Keratinocyte (primary cell): ENCODE data around the gene BMPR1B. TPM values are rescaled to one million over a fixed set of nuclear protein-coding genes. Genes with fewer than 3 reads are reported as not detected.
A peak's percentile ranks its signal among the peaks of the same experiment; 100 is the strongest.

ENCODE experiments used
- DNase-seq: peaks from one replicate; pipeline ENCODE4 v3.0.0-alpha.2; 2011; ENCODE audit warnings: low read depth, missing footprints, low spot score
- FAIRE-seq: peaks from 2 replicates; lab custom pipeline; 2011; peaks lifted over from hg19 to GRCh38; lab: Jason Lieb, UNC
- H2AFZ ChIP-seq: 2 replicates; pipeline ENCODE4 v1.6.0; 2012; ENCODE audit warnings: low read length, control low read depth, inconsistent platforms; ENCODE audit not compliant: control insufficient read depth
- H3K27ac ChIP-seq: 2 replicates; pipeline ENCODE4 v1.5.1; 2011; ENCODE audit warnings: low read length; ENCODE audit not compliant: control insufficient read depth, insufficient read depth
- H3K27me3 ChIP-seq: 3 replicates; pipeline ENCODE4 v1.6.0; 2011; ENCODE audit warnings: low read length; ENCODE audit not compliant: control insufficient read depth, insufficient read depth; ENCODE audit errors: extremely low read depth
- H3K36me3 ChIP-seq, 2 experiments: 2 replicates in 1 of 2; 3 replicates in 1 of 2; pipeline ENCODE4 v1.5.1; 2011; ENCODE audit warnings: low read length in 2 of 2, mild to moderate bottlenecking in 1 of 2; ENCODE audit not compliant: control insufficient read depth in 2 of 2, insufficient read depth in 2 of 2; ENCODE audit errors: extremely low read depth in 1 of 2
- H3K4me1 ChIP-seq: 3 replicates; pipeline ENCODE4 v1.5.1; 2011; ENCODE audit warnings: low read length; ENCODE audit not compliant: control insufficient read depth, insufficient read depth; ENCODE audit errors: extremely low read depth
- H3K4me2 ChIP-seq: 3 replicates; pipeline ENCODE4 v1.6.0; 2011; ENCODE audit warnings: low read depth, low read length; ENCODE audit not compliant: control insufficient read depth, insufficient read depth; ENCODE audit errors: extremely low read depth
- H3K4me3 ChIP-seq, 3 experiments: fragments of 200-600 bp in 1 of 3; sonication (generic) in 1 of 3; 2 replicates in 2 of 3; 3 replicates in 1 of 3; pipeline ENCODE4 v1.5.1; 2011 to 2016; ENCODE audit warnings: low read length in 3 of 3, mild to moderate bottlenecking in 3 of 3, control low read depth in 2 of 3, inconsistent platforms in 1 of 3, low read depth in 1 of 3, mixed read lengths in 1 of 3, mixed run types in 1 of 3, moderate library complexity in 1 of 3; ENCODE audit not compliant: control insufficient read depth in 2 of 3, insufficient read depth in 2 of 3; ENCODE audit errors: extremely low read depth in 1 of 3
- H3K79me2 ChIP-seq: 2 replicates; pipeline ENCODE4 v1.6.0; 2012; ENCODE audit warnings: low read length; ENCODE audit not compliant: control insufficient read depth, insufficient read depth
- H3K9ac ChIP-seq: 3 replicates; pipeline ENCODE4 v1.6.0; 2011; ENCODE audit warnings: low read length; ENCODE audit not compliant: control insufficient read depth, insufficient read depth; ENCODE audit errors: extremely low read depth
- H3K9me1 ChIP-seq: 3 replicates; pipeline ENCODE4 v1.6.0; 2011; ENCODE audit warnings: low read length; ENCODE audit not compliant: control insufficient read depth, insufficient read depth; ENCODE audit errors: extremely low read depth
- H3K9me3 ChIP-seq: 2 replicates; pipeline ENCODE4 v1.5.1; 2012; ENCODE audit warnings: low read depth, low read length; ENCODE audit not compliant: control insufficient read depth
- H4K20me1 ChIP-seq: 3 replicates; pipeline ENCODE4 v1.6.0; 2011; ENCODE audit warnings: low read length; ENCODE audit not compliant: control insufficient read depth, insufficient read depth; ENCODE audit errors: extremely low read depth
- CTCF ChIP-seq, 3 experiments: IDR thresholded peaks in 1 of 3; conservative IDR thresholded peaks in 1 of 3; optimal IDR thresholded peaks in 1 of 3; 2 replicates in 2 of 3; 3 replicates in 1 of 3; pipeline versions ENCODE3 to v1.5.1; 2011; ENCODE audit warnings: low read length in 3 of 3, mild to moderate bottlenecking in 3 of 3, moderate library complexity in 2 of 3, control low read depth in 1 of 3, inconsistent platforms in 1 of 3; ENCODE audit not compliant: insufficient read depth in 2 of 3; ENCODE audit errors: extremely low read depth in 1 of 3
- EZH2 ChIP-seq: IDR thresholded peaks from one replicate; pipeline ENCODE4 v1.6.1; 2012; ENCODE audit warnings: inconsistent platforms, mild to moderate bottlenecking, low read length, moderate library complexity
- dilution Hi-C: fragments of 300-500 bp; cut with MboI; formaldehyde crosslinking; loops from one replicate; pipeline ENCODE4 v1.7.0; 2020; ENCODE audit warnings: low sequenced_read_pairs; ENCODE audit not compliant: extremely low pct_ligation_motif_present
- polyA plus RNA-seq, 5 experiments: library from polyadenylated mRNA; depleted of rRNA in 3 of 5; stranded (reverse) in 3 of 5; stranded (forward) in 1 of 5; unstranded in 1 of 5; fragments of >200 nt; gene quantifications; 1 replicate in 1 of 5; 2 replicates in 3 of 5; 3 replicates in 1 of 5; pipeline versions ENCODE4 v1.2.1 to v1.2.3, GENCODE V29; 2011 to 2012; ENCODE audit warnings: missing spikeins in 2 of 5, low read depth in 1 of 5, low replicate concordance in 1 of 5

BMPR1B gene
- polyA plus RNA-seq, 1 donor (not counting 4 experiments of a cell fraction or from before 2014, with no cell fraction given), result 0.89 TPM

GRCh38 chr4:95120456-95120855, 362.7 kb downstream of the BMPR1B start:
- Histone ChIP-seq H3K36me3 (no peaks in the 10 kb centered on the region), H3K9me1 (no peaks in the 10 kb centered on the region), H3K4me3 (no peak overlapping the region), H4K20me1 (no peaks in the 10 kb centered on the region), H3K27ac (no peak overlapping the region), H3K9me3 (no peaks in the 10 kb centered on the region), H3K4me2 (no peak overlapping the region), H3K79me2 (no peaks in the 10 kb centered on the region), H3K4me1 (no peaks in the 10 kb centered on the region), H2AFZ (no peak overlapping the region), H3K27me3 (no peaks in the 10 kb centered on the region), H3K9ac (no peak overlapping the region)
- TF ChIP-seq CTCF (optimal IDR thresholded peaks at IDR 0.05 in 1 of 3, IDR thresholded peaks at IDR 0.05 in 1 of 3, conservative IDR thresholded peaks at IDR 0.05 in 1 of 3; ENCODE audit: extremely low read depth in 1 of 3, insufficient read depth in 2 of 3, low read length in 3 of 3) (no peak), EZH2 (no peak)
- dilution Hi-C loops, result loop anchor here (25.0 kb wide), 1 partner anchor 358 kb away; the partner anchor contains the start of gene BMPR1B
- FAIRE-seq, result peak; percentile 26
- DNase-seq, result no peak

DNA sequence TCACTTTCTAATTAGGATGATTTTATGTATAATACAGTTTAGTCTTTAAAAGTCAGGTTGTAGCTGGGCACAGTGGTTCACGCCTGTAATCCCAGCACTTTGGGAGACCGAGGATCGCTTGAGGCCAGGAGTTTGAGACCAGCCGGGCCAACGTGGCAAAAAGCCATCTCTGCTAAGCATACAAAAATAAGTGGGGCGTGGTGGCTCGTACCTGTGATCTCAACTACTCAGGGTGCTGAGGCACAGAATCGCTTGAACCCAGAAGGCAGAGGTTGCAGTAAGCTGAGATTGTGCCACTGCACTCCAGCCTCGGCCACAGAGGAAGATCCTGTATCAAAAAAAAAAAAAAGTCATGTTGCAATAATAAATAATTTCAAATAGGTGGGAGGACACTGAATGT, 364.2 kb downstream of the BMPR1B start:
- no peaks in the 10 kb centered on the region for H3K36me3 ChIP-seq
- no peak overlapping the region for H2AFZ ChIP-seq
- no peak overlapping the region for H3K9ac ChIP-seq
- H3K27ac ChIP-seq, result no peak overlapping the region
- H3K9me1 ChIP-seq, result no peaks in the 10 kb centered on the region
- no peak overlapping the region for H3K4me3 ChIP-seq
- TF ChIP-seq CTCF (optimal IDR thresholded peaks at IDR 0.05 in 1 of 3, IDR thresholded peaks at IDR 0.05 in 1 of 3, conservative IDR thresholded peaks at IDR 0.05 in 1 of 3; ENCODE audit: extremely low read depth in 1 of 3, insufficient read depth in 2 of 3, low read length in 3 of 3) (no peak), EZH2 (no peak)
- no peak overlapping the region for H3K4me2 ChIP-seq
- H3K27me3 ChIP-seq, result no peaks in the 10 kb centered on the region
- H3K4me1 ChIP-seq, result no peaks in the 10 kb centered on the region
- dilution Hi-C loops, result loop anchor here (25.0 kb wide), 1 partner anchor 360 kb away; the partner anchor contains the start of gene BMPR1B
- H3K79me2 ChIP-seq, result no peaks in the 10 kb centered on the region
- H4K20me1 ChIP-seq, result no peaks in the 10 kb centered on the region
- FAIRE-seq (no peak), DNase-seq (no peak)
- no peaks in the 10 kb centered on the region for H3K9me3 ChIP-seq
